Measurements from ENCODE around the gene CACNB2. TPM values are rescaled to one million over a fixed set of nuclear protein-coding genes. Genes with fewer than 3 reads are reported as not detected.

CACNB2 gene
- total RNA-seq, 1 experiment from 2014 or later: 0.07 TPM

- H2AFZ ChIP-seq (ENCODE audit: low read length): no peak overlapping the region
- no peak for TF ChIP-seq EZH2 (IDR thresholded peaks at IDR 0.05; ENCODE audit: low read length, unreplicated experiment)
- no peak for TF ChIP-seq EZH2phosphoT487 (IDR thresholded peaks at IDR 0.05; ENCODE audit: borderline replicate concordance, low read length)
- TF ChIP-seq, protein P1, sequence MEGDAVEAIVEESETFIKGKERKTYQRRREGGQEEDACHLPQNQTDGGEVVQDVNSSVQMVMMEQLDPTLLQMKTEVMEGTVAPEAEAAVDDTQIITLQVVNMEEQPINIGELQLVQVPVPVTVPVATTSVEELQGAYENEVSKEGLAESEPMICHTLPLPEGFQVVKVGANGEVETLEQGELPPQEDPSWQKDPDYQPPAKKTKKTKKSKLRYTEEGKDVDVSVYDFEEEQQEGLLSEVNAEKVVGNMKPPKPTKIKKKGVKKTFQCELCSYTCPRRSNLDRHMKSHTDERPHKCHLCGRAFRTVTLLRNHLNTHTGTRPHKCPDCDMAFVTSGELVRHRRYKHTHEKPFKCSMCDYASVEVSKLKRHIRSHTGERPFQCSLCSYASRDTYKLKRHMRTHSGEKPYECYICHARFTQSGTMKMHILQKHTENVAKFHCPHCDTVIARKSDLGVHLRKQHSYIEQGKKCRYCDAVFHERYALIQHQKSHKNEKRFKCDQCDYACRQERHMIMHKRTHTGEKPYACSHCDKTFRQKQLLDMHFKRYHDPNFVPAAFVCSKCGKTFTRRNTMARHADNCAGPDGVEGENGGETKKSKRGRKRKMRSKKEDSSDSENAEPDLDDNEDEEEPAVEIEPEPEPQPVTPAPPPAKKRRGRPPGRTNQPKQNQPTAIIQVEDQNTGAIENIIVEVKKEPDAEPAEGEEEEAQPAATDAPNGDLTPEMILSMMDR (conservative IDR thresholded peaks at IDR 0.05; ENCODE audit: low read depth, low read length): no peak
- H3K27me3 ChIP-seq (ENCODE audit: low read length): no peaks in the 10 kb centered on the region
- H3K9me2 ChIP-seq (replicated peaks; ENCODE audit: low read length): no peaks in the 10 kb centered on the region
- ATAC-seq: no peak
- no peak overlapping the region for H3K27ac ChIP-seq (ENCODE audit: low read length)
- H4K20me1 ChIP-seq (ENCODE audit: low read length): no peaks in the 10 kb centered on the region
- no peaks in the 10 kb centered on the region for H3K79me2 ChIP-seq (ENCODE audit: low read length)
- CTCF ChIA-PET: no interaction called here
- DNase-seq: no peak
- H3K36me3 ChIP-seq (ENCODE audit: low read depth, low read length): no peaks in the 10 kb centered on the region
- H3K9me3 ChIP-seq (ENCODE audit: low read length): no peaks in the 10 kb centered on the region
- no peaks in the 10 kb centered on the region for H3K4me1 ChIP-seq (ENCODE audit: insufficient read depth, low read length)
- H3K4me3 ChIP-seq (ENCODE audit: low read length): no peak overlapping the region
- intact Hi-C loops (cut with micrococcal nuclease): no loop called here
- no peak overlapping the region for H3K4me2 ChIP-seq (ENCODE audit: low read length)
- POLR2A ChIA-PET (ENCODE audit: unreplicated experiment): no interaction called here
- no TSS peak for BruUV-seq (replicated peaks)
- no peaks in the 10 kb centered on the region for H3F3A ChIP-seq (ENCODE audit: low read length, unreplicated experiment)
- H3K9ac ChIP-seq (ENCODE audit: low read length): no peak overlapping the region
Observed at GRCh38 chr10:18490755-18491154, 350.5 kb downstream of the CACNB2 start.

GRCh38 chr10:18497806-18498369, 357.7 kb downstream of the CACNB2 start:
- Histone ChIP-seq H3K36me3 (ENCODE audit: low read depth, low read length) (no peaks in the 10 kb centered on the region), H2AFZ (ENCODE audit: low read length) (no peak overlapping the region), H3K27me3 (ENCODE audit: low read length) (no peaks in the 10 kb centered on the region), H3K4me3 (ENCODE audit: low read length) (no peak overlapping the region), H4K20me1 (ENCODE audit: low read length) (no peaks in the 10 kb centered on the region), H3K4me2 (ENCODE audit: low read length) (no peak overlapping the region), H3K4me1 (ENCODE audit: insufficient read depth, low read length) (0 out of 2 replicates have a peak, but pooled peaks cover 8% of the 10 kb centered on the region), H3K9me3 (ENCODE audit: low read length) (no peaks in the 10 kb centered on the region), H3K79me2 (ENCODE audit: low read length) (no peaks in the 10 kb centered on the region), H3K9ac (ENCODE audit: low read length) (no peak overlapping the region), H3K9me2 (replicated peaks; ENCODE audit: low read length) (no peaks in the 10 kb centered on the region), H3K27ac (ENCODE audit: low read length) (no peak overlapping the region), H3F3A (ENCODE audit: low read length, unreplicated experiment) (no peaks in the 10 kb centered on the region)
- ChIA-PET CTCF (no interaction called here), POLR2A (ENCODE audit: unreplicated experiment) (no interaction called here)
- TF ChIP-seq EZH2 (IDR thresholded peaks at IDR 0.05; ENCODE audit: low read length, unreplicated experiment): no peak
- no peak for TF ChIP-seq EZH2phosphoT487 (IDR thresholded peaks at IDR 0.05; ENCODE audit: borderline replicate concordance, low read length)
- TF ChIP-seq, protein P1 (conservative IDR thresholded peaks at IDR 0.05; ENCODE audit: low read depth, low read length): no peak
- no TSS peak for BruUV-seq (replicated peaks)
- intact Hi-C loops (cut with micrococcal nuclease): no loop called here
- DNase-seq (no peak), ATAC-seq (no peak)

GRCh38 chr10:18498998-18499397, 358.8 kb downstream of the CACNB2 start:
- H3K9me2 ChIP-seq (replicated peaks; ENCODE audit: low read length): no peaks in the 10 kb centered on the region
- no peaks in the 10 kb centered on the region for H4K20me1 ChIP-seq (ENCODE audit: low read length)
- H2AFZ ChIP-seq (ENCODE audit: low read length): no peak overlapping the region
- H3K9ac ChIP-seq (ENCODE audit: low read length): no peak overlapping the region
- no TSS peak for BruUV-seq (replicated peaks)
- H3K4me1 ChIP-seq (ENCODE audit: insufficient read depth, low read length): 0 out of 2 replicates have a peak, but pooled peaks cover 8% of the 10 kb centered on the region
- H3K36me3 ChIP-seq (ENCODE audit: low read depth, low read length): no peaks in the 10 kb centered on the region
- no peak for ATAC-seq
- no peak overlapping the region for H3K27ac ChIP-seq (ENCODE audit: low read length)
- DNase-seq: peak; percentile 4
- TF ChIP-seq, protein P1 (conservative IDR thresholded peaks at IDR 0.05; ENCODE audit: low read depth, low read length): no peak
- TF ChIP-seq EZH2phosphoT487 (IDR thresholded peaks at IDR 0.05; ENCODE audit: borderline replicate concordance, low read length) (no peak), EZH2 (IDR thresholded peaks at IDR 0.05; ENCODE audit: low read length, unreplicated experiment) (no peak)
- H3K9me3 ChIP-seq (ENCODE audit: low read length): no peaks in the 10 kb centered on the region
- H3K4me3 ChIP-seq (ENCODE audit: low read length): no peak overlapping the region
- H3K27me3 ChIP-seq (ENCODE audit: low read length): no peaks in the 10 kb centered on the region
- no peak overlapping the region for H3K4me2 ChIP-seq (ENCODE audit: low read length)
- H3K79me2 ChIP-seq (ENCODE audit: low read length): no peaks in the 10 kb centered on the region
- ChIA-PET CTCF (no interaction called here), POLR2A (ENCODE audit: unreplicated experiment) (no interaction called here)
- H3F3A ChIP-seq (ENCODE audit: low read length, unreplicated experiment): no peaks in the 10 kb centered on the region
- intact Hi-C loops (cut with micrococcal nuclease): no loop called here
